DMS114 treated with DMSO at 0.1 percent for 48 hours (cell line): ENCODE measurements around the gene PRR23E.

Experiments
- DNase-seq: peaks from one replicate; lab custom pipeline; 2025; ENCODE audit not compliant: unreplicated experiment; lab: John Stamatoyannopoulos, UW

The PRR23E gene, protein sequence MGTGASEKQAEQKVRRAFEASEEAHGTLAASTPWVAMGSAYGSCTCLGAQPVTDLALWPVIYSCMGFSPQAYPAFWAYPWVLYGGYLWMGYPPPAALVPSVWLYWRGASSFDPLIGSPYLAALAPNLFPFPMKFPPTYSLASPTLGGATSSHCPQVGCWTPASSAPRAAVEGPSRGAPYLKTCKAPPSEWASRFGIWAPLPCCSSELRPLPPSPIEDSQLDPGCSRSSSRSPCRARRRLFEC

DNA sequence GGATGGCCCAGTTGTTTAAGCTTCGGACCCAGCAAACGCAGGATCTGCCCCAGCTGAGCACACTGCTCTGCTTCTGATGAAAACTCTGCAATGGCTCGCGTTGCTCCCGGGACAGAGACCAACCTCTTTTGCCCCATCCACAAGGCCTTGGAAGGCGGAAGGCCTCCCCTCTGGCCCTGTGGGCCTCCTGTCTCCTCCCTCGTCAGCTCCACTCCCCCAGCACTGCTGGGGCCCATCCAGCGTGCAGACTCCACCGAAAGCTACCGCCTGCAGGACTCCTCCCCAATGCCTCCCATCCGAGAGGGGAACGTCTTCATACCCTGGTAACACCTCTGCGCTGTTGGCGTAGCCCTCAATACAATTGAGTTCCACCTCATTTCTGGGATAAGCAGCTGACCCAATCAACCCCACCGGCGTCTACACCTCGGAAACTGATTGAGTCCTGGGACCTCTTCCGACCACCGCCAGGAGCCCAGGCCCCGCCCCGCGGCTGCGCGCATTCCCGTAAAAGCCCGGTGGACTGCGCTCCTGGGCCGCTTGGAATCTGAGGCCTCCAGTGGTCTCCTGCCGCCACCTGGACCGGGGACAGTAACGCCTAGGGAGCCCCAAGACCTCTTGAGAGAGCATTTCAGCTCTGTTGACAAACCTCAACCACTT is at the start of gene PRR23E:
Gene PRR23E (plus strand): TSS at position 556 of the 657 bp plus-strand sequence. CDS start 3,555 bp downstream, outside the sequence.
- DNase-seq = no peak

DNA sequence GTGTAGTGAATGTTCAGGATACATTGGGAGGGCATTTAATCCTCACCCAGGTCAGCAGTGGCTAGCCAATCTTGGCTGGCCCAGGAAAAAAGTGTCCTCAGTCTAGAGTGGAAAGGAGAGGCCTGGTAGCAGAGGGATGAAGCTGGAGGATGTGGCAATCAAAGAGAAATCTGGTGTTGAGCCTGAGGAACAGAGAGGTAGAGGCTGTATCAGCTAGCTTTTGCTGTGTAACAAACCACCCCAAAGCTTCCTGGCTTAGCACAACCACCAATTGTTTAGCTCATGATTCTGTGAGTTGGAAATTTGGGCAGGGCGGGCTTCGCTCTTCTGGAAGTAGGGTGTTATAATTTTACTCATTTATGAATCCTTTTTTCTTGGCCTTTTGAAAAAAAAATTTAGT is 49.8 kb upstream of the PRR23E start:
- no peak for DNase-seq

DNA sequence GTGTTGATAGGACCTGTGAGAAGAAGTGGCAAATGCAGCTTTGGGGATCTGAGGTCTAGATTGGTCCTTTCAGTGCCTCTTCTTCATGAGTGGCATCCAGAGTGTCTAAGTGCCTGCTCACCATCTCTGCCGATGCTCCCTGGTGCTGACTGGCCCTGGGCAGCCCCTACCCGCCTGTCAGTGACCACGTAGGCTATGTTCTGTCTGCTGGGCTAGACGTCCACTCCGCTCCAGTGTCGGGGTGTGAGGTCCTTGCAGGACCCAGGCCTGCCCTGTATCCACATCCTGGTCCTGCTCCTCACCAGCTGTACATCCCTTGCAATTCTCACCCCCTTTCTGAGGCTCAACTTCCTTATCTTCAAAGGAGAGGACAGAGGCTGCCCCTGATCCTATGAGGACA is 48.3 kb upstream of the PRR23E start:
- DNase-seq = no peak

DNA sequence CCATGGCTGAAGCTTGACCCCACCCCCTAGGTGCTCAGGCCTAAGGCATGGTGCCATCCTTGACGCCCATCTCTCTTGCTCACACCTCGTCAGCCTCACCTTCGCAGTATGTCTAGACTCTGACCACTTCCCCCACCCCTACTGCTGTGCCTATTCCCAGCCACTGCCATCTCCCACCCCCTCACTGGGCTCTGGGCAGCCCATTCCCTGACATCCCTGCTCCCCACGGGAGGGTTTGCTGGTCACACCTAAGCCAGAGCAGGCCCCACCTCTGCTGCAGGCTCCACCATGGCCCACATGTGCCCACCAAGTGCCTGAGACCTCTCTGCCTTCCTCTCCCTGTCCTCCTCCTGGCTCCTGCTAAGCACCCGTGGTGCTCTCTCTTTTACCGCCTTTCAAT is 47.7 kb upstream of the PRR23E start:
- no peak for DNase-seq

DNA sequence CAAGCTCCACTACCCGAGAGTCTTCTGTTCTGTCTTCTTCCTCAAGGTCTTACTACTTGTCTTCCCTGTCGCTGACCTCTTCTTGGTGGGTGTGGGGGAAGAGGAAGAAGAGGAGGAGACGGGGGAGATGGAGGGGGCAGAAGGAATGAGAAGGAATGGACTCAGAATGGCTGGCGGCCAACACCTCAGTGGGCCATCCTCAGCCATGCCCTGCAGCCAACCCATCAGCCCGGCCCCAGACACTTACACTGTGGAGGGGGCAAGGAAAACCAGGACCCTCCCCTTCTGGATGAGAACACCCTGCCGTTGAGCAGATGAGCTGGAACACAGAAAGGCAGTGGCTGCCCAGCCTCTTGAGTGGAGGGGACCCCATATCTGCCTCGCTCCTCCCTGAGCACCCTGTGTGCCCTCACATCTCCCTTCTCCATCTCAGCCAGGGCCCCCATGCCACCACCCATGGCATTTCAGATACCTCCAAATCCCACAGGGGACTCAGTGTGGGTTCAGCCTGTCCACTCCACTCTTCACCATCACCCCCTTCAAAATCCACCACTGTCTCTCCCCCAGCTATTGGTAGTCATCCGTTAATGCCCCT is 45.5 kb upstream of the PRR23E start:
- no peak for DNase-seq

DNA sequence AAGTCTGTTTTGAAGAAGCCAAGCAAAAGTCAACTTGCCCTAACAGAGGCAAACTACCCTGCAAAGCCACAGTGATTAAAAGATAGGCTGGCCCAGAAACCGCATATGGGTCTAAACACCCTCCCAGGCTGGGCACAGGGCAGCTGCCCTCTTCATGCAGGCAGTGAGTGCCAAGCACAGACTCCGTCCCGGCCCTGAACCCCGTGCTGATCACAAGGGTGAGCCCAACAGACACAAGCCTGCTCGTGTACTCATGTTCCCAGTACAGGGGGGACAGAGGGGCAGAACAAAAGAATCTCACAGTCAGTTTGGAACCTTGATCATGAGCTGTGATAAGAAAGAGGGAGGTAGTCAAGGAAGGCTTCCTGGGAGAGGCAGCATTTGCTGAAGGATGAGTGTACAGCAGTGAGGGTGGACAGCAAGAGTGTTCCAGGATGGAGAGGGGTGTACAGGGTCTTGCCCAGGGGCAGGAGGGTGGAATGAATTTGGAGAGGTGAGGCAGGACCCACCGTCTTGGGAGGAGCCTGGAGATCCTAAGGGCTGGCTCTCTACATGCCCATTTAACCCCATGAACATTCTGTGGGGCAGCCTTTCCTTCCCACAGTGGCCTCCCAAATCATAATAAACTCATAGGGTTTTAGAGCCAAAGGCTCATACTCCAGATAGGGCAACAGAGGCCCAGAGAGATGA is 43.2 kb upstream of the PRR23E start:
- no peak for DNase-seq

DNA sequence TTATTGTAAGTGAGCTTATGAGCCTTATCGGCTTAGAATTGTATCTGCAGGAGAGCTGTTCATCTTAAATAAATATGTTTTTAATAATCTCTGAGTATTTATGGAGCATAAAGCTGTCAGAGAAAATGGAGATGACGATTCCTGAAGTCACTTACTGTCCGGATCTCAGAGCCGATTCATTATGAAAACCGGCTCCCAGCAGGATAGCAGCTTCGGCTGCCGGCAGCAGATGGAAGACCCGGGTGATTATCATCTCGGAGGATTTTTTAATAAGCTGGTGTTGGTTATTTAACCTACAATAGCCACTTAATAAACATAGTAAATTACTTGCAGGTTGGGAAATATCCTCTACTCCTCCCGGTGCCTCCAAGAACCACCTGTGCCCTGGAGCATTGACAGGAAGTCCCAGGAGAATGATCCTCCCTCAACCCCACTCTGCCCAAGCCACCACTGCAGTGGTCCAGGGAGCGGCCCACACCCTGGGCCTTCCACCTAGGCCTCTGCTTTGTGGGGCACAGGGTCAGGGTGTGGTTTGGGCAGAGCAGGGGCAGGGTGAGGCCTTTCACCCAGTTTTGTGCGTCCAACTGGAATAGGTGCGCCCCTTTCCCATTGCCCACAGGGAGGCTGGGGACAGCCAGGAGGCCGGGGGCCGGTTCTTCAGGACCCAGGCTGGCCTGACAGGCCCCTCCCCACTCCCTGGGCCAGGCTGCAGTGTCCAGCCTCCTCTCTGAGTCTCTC is 42.2 kb upstream of the PRR23E start:
- DNase-seq = no peak

DNA sequence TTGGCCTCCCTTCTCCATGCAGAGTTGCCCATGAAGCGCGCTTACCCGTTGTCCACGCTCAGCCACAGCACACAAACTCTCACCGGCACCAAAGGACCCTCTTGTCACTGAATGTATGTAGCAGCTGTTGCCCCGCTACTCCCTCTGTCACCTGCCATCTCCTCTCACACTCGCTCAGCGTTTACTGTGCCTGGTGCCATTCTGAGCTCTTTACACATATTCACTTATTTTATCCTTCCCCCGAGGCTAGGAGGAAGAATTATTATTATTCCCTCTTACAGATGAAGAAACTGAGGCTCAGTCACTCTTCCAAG is 41.7 kb upstream of the PRR23E start:
- no peak for DNase-seq

DNA sequence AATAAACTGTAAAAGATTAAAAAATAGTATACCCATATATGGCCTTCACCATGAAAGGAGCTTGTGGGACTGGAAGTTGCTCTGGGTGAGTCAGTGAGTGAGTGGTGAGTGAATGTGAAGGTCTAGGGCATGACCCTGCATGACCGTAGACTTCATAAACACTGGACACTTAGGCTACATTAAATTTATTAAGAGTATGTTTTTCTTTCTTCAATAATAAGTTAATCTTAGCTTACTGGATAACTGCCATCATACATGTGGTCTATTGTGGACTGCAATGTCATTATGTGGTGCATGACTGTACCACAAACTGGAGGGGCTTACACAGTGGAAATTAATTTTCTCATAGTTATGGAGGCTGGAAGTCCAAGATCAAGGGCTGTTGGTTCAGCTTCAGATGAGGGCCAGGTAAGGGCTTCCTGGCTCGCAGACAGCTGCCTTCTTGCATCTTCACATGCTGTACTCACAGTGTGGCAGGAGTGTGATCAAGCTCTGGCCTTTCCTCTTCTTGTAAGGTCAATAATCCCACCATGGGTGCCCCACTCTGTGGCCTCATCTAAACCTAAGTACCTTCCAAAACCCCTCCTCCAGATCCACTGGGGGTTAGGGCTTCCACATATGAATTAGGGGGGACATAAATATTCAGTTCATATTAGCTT is 40.8 kb upstream of the PRR23E start:
- no peak for DNase-seq

DNA sequence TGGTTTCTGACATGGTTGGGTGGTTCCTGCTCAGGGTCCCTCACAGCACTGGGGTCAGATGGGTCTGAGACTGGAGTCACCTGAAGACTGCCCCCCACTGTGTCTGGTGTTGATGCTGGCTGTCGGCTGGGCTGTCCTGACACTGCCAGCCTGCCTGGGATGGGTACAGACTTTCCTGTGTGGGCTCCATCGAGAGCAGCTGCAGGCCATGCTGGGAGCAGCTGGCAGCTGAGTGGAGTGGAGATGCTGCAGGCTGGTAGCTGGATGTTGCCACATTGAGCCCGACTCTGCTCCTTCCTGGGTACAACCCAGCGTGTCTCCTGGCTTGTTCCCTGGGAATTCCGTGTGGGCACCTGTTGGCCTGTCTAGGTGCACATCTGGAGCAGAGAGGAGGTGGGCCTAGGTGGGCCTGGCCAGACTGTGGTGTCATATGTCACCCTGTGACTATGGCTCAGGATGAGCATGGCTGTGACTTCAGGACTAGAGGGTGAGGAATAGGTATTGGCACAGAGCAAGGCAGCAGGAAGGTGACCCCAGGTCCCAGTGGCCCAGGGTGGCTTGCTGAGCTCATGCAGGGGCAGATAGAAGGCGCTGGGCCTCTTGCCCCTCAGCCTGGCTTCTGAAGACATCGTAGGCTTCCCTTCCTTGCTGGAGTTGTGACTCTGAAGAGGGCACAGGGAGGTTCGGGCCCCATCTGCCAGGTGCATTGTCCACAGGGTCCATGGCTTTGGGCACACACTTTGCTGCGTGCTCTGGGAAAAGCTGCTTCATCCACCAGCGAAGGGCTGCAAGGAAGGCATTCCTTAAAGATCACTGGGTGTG is 40.0 kb upstream of the PRR23E start:
- DNase-seq = no peak

DNA sequence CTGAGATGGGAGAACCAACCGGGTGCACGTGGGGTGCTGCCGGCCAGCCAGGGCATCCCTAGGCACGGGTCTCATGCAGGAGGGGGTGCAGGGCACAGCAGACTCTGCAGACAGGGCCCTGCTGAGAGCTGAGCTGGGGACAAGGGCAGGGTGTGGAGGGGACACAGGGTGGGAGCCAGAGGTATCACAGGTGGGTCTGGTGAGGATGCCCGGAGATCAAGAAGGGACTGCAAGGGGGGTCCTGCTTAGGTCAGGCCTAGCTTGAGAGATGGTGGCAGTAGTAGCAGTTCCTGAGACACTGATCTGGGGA is 39.5 kb upstream of the PRR23E start:
- no peak for DNase-seq

DNA sequence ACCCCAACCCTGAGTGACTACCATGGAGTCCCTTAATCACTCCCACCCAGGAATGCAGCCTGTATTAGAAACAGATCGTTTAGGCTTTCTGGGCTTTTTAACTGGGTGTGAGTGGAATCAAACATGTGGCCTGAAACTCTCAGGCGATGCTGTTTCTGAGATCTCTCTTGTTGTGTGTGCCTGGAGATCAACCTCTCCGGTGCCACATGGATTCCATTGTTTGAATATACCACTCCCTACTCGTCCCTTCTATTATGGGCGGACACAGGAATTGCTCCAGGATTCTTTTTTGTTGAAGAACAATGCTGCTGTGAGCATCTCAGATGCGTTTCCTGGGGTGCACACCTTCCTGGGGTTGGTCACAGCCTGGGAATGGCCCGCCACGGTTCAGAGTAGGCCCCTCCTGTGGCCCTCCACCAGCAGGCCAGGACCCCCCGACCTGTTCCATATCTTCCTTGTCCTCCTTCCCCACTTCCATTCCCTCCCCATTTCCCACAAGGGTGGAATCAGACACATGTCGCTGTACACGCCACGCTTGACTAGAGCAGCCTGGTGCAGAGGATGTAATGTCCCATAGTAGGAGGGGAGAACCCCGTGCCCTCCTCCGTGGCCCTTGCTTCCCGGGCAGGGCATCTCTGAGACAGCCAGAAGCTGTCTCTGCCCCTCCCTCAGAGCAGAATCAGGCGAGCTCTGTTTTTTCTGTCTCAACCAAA is 36.4 kb upstream of the PRR23E start:
- no peak for DNase-seq

DNA sequence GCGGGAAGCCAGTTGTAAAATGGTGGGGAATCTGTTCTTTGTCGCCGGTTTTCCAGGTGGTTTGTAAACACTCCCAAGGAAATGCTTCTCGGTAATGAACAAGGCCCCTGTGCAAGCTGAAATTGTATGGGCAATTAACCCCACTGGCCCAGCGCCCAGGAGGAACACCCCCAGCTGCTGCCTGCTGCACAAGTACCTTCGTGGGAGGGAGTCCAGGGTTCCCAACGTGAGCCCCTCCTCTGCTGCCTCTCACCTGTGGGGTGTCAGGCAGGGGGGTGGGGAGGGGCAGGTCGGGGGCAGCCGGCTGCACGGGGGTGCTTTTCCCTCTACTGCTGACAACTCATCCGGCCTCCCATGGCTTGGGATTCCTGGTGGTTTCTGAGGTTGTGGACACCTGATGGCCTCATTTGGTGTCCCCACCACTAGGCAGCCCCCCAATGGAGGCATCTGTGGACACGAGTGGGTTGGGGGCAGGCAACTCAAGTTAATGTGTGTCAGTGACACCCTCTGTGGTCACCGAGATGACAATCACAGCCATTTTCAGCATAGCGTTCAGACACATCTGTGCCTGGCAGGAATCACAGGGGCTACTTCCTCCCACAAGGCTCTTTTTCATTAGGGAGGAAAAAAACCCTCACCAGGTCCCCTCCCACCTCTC is 35.6 kb upstream of the PRR23E start:
- DNase-seq = no peak

DNA sequence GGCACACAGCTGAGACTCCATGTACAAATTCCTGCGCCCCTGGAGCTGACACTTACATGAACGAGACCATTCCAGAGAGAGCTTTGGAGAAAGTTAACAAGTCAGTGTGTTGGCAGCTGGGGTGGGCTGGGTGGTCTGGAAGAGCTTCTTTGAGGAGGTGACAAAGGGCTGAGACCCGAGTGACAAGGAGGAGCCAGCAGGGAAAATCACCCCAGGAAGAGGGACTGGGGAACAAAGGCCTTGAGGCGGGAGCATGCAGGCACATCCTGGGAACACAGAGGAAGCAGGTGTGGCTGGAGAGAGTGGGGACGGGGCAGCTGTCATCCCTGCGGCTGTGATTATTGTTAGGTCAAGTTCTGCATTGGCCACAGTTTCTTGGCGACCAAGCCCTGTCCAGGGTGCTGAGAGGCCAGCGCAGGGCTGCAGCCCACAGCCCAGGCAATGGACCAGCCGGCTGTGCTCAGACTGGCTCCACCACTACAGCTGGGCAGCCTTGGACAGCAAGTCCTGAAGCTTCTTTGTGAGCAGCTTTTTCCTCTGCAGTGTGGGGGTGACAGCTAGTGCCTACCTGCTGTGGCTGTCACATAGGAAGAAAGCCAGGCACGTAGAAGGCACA is 34.2 kb upstream of the PRR23E start:
- DNase-seq = no peak

DNA sequence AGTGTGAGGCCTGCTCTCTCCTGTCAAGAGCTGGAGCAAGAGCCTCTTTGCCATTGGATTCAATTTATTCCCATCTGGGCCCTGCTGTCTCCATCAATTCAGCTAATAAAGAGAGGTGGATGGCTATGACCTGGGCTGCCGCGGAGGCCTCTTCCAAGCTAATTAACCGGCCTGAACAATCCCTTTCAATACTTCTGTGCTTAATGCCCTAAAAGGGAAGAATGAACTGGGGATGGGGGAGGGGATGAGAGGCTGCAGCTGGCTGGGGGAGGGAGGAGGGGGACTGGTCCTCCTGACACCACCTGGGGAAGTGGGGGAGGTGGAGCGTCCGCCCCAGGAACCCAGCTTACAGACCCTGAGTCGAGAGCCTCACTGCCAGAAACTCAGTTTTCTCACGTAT is 33.4 kb upstream of the PRR23E start:
- DNase-seq = no peak

DNA sequence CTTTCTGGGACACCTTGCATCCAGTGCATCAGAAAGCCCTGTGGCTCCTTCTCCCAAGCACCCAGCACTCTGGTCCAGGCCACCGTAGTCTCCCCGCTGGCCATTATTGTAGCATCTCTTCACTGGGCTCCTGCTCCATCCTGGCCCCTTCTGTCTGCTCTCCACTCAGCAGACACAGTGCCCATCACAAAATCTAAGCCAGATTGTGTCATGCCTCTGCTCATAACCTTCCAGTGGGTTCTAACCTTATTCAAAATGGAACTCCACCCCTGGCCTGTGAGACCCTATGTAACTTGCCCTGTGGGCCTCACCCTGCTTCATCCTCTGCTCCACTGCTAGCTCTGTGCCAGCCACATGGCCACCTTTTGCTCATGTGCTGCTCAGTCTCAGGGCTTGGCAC is 31.7 kb upstream of the PRR23E start:
- no peak for DNase-seq

DNA sequence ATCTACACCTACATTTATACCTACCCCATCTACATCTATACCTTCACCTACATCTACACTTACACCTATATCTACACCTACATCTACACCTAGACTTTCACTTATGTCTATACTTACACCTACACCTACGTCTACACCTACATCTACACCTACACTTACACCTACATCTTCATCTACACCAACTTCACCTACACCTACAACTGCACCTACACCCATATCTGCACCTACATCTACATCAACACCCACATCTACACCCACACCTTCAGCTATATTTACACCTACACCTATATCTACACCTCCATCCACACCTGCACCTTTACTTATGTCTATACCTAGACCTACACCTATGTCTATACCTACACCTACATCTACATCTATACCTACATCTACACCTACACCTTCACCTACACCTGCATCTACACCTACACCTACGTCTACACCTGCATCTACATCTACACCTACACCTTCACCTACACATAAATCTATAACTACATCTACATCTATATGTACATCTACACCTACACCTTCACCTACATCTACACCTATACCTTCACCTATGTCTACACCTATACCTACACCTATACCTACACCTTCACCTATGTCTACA is 30.9 kb upstream of the PRR23E start:
- no peak for DNase-seq

DNA sequence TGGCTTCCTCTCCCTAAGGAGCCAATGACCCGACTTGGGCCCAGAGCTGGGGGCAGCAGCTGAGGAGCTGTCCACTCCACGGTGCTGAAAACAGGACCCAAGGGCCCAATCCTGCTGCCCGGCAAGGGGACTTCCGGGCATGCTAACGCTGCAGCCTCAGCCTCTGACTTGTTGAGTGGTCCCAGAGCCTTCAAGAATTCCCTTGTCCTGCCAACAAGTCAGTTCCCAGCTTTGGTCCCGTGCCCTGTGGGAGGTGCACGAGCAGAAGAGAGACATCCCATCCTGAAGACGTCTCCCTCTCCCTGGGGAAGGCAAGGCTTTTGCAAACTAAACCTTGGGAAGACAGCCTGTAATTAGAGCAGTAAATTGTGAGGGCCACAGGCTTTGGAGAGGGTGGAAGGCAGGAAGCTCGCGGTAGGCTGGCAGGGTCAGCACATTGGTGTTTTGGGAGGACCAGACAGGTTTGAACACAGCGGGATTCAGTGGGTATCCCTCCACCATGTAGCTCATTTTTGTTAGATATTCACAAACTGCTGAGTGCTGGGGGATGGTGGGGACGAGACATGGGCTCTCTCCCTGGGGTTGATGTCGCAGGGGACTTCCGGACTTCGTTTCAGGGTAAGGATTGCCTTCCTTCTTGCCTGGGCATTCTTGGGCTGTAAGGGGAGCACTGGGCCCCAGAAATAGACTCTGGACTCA is 29.8 kb upstream of the PRR23E start:
- DNase-seq = no peak
